HCT116 (cell line): ENCODE data around the gene GPR139. TPM values are rescaled to one million over a fixed set of nuclear protein-coding genes. Genes with fewer than 3 reads are reported as not detected.

ENCODE experiments used
- ATAC-seq: fragments of 200-7000 bp; cut with Tn5 transposase; 2 replicates; pipeline ENCODE4 v1.9.1; 2020; ENCODE audit warnings: mild to moderate bottlenecking, moderate library complexity
- BruUV-seq: library from RNA; stranded (reverse); fragments of 400-500 nt; replicated peaks from 2 replicates; lab custom pipeline; 2021; lab: Mats Ljungman, UMichigan
- CTCF ChIA-PET: fragments of 300-600 bp; sonication (Branson Sonifier 250); formaldehyde crosslinking; loops from one replicate; lab custom pipeline; 2021; ENCODE audit warnings: antibody characterized with exemption; lab: Charles Lee
- POLR2A ChIA-PET: fragments of 300-600, 350-600 bp; sonication (Branson Sonifier 250); formaldehyde crosslinking; loops from one replicate; lab custom pipeline; 2021; ENCODE audit warnings: antibody characterized with exemption; lab: Charles Lee
- RAD21 ChIA-PET, 2 experiments: fragments of 300-600 bp; sonication (Branson Sonifier 250); formaldehyde crosslinking; loops; one replicate each; lab custom pipeline; 2023; ENCODE audit warnings: low total read pairs in 2 of 2; ENCODE audit not compliant: uncharacterized antibody in 2 of 2, unreplicated experiment in 2 of 2, low non-redundant PET in 1 of 2; lab: Charles Lee
- DNase-seq: peaks from one replicate; pipeline ENCODE4 v3.0.0-alpha.2; 2010; ENCODE audit warnings: low read depth, low spot score
- H2AFZ ChIP-seq: fragments of 200-600 bp; shearing (Covaris generic), sonication (generic); 2 replicates; pipeline ENCODE4 v1.6.1; 2017; ENCODE audit warnings: low read depth, mixed run types, mixed read lengths, antibody characterized with exemption, low read length; ENCODE audit not compliant: poor library complexity, severe bottlenecking
- H3K27ac ChIP-seq: 2 replicates; pipeline ENCODE4 v1.5.1; 2012; ENCODE audit warnings: low read depth, low read length
- H3K27me3 ChIP-seq: fragments of 200-600 bp; sonication (generic); 2 replicates; pipeline ENCODE4 v1.6.1; 2016; ENCODE audit warnings: mixed run types, low read length, mixed read lengths; ENCODE audit not compliant: insufficient read depth
- H3K36me3 ChIP-seq, 2 experiments: fragments of 200-500 bp in 1 of 2; fragments of 200-600 bp in 1 of 2; sonication (Bioruptor generic) in 1 of 2; sonication (generic) in 1 of 2; 2 replicates each; pipeline versions ENCODE4 v1.5.1 to v1.6.1; 2014 to 2016; ENCODE audit warnings: low read length in 2 of 2, inconsistent platforms in 1 of 2, mixed read lengths in 1 of 2, mixed run types in 1 of 2; ENCODE audit not compliant: insufficient read depth in 2 of 2, control insufficient read depth in 1 of 2
- H3K4me1 ChIP-seq, 2 experiments: fragments of 200-600 bp in 1 of 2; sonication (generic) in 1 of 2; 2 replicates each; pipeline versions ENCODE4 v1.5.1 to v1.6.1; 2012 to 2017; ENCODE audit warnings: low read length in 2 of 2, inconsistent platforms in 1 of 2, mild to moderate bottlenecking in 1 of 2, mixed read lengths in 1 of 2, mixed run types in 1 of 2, moderate library complexity in 1 of 2; ENCODE audit not compliant: insufficient read depth in 2 of 2, control insufficient read depth in 1 of 2
- H3K4me2 ChIP-seq: fragments of 200-600 bp; sonication (generic); 2 replicates; pipeline ENCODE4 v1.6.1; 2017; ENCODE audit warnings: mixed run types, low read length, mixed read lengths
- H3K4me3 ChIP-seq, 2 experiments: fragments of 200-600 bp in 1 of 2; sonication (generic) in 1 of 2; replicated peaks in 1 of 2; 2 replicates each; pipeline ENCODE4 v1.5.1; 2011 to 2016; ENCODE audit warnings: low read length in 2 of 2, control low read depth in 1 of 2, low read depth in 1 of 2, mild to moderate bottlenecking in 1 of 2, mixed read lengths in 1 of 2, mixed run types in 1 of 2
- H3K79me2 ChIP-seq: fragments of 200-600 bp; sonication (generic); 2 replicates; pipeline ENCODE4 v1.6.1; 2017; ENCODE audit warnings: mild to moderate bottlenecking, mixed run types, low read length, moderate library complexity, mixed read lengths; ENCODE audit not compliant: insufficient read depth
- H3K9ac ChIP-seq: fragments of 200-600 bp; sonication (generic); 2 replicates; pipeline ENCODE4 v1.6.1; 2016; ENCODE audit warnings: low read length, mixed read lengths
- H3K9me2 ChIP-seq: fragments of 200-600 bp; sonication (generic), shearing (Covaris generic); 2 replicates; pipeline ENCODE4 v1.6.1; 2017; ENCODE audit warnings: mixed run types, mild to moderate bottlenecking, moderate library complexity; ENCODE audit not compliant: insufficient read depth
- H3K9me3 ChIP-seq, 2 experiments: fragments of 200-500 bp in 1 of 2; fragments of 200-600 bp in 1 of 2; sonication (Bioruptor generic) in 1 of 2; sonication (generic) in 1 of 2; 2 replicates each; pipeline ENCODE4 v1.6.1; 2014 to 2017; ENCODE audit warnings: low read length in 2 of 2, mixed read lengths in 2 of 2, inconsistent platforms in 1 of 2, low read depth in 1 of 2, mild to moderate bottlenecking in 1 of 2, mixed run types in 1 of 2, moderate library complexity in 1 of 2; ENCODE audit not compliant: control insufficient read depth in 1 of 2, insufficient read depth in 1 of 2
- H4K20me1 ChIP-seq: fragments of 200-600 bp; sonication (generic), shearing (Covaris generic); 2 replicates; pipeline ENCODE4 v1.6.1; 2017; ENCODE audit warnings: mixed run types, mild to moderate bottlenecking, moderate library complexity; ENCODE audit not compliant: insufficient read depth
- ATF3 ChIP-seq: IDR thresholded peaks from 2 replicates; pipeline ENCODE4 v1.6.1; 2012
- EGR1 ChIP-seq: IDR thresholded peaks from 2 replicates; pipeline ENCODE4 v1.6.1; 2012; ENCODE audit warnings: low read depth
- EZH2 ChIP-seq: fragments of 200-600 bp; sonication (generic); IDR thresholded peaks from 2 replicates; pipeline ENCODE4 v1.6.1; 2017; ENCODE audit warnings: antibody characterized with exemption, mixed run types
- MAX ChIP-seq: IDR thresholded peaks from 2 replicates; pipeline ENCODE4 v1.6.1; 2012
- POLR2AphosphoS5 ChIP-seq: IDR thresholded peaks from 2 replicates; pipeline ENCODE4 v1.6.1; 2011; ENCODE audit warnings: mild to moderate bottlenecking, low read depth, low read length, moderate library complexity
- RAD21 ChIP-seq: IDR thresholded peaks from 2 replicates; pipeline ENCODE4 v1.6.1; 2012; ENCODE audit warnings: low read depth, mild to moderate bottlenecking
- SIN3A ChIP-seq: IDR thresholded peaks from 2 replicates; pipeline ENCODE4 v1.6.1; 2012; ENCODE audit warnings: low read depth
- SRF ChIP-seq: IDR thresholded peaks from 2 replicates; pipeline ENCODE4 v1.6.1; 2012; ENCODE audit warnings: low read depth
- TCF7L2 ChIP-seq: IDR thresholded peaks from 2 replicates; pipeline ENCODE4 v1.7.0; 2011; ENCODE audit warnings: borderline replicate concordance, inconsistent platforms; ENCODE audit not compliant: insufficient read depth, insufficient read length; ENCODE audit errors: extremely low read depth
- YY1 ChIP-seq: IDR thresholded peaks from 2 replicates; pipeline ENCODE4 v1.6.1; 2011; ENCODE audit warnings: low read length, low read depth, moderate library complexity, mild to moderate bottlenecking; ENCODE audit not compliant: insufficient replicate concordance; ENCODE audit errors: extremely low read depth
- ZBTB33 ChIP-seq: IDR thresholded peaks from 2 replicates; pipeline ENCODE4 v1.6.1; 2011; ENCODE audit warnings: mild to moderate bottlenecking, low read length, moderate library complexity; ENCODE audit not compliant: insufficient replicate concordance; ENCODE audit errors: extremely low read depth
- intact Hi-C: fragments of 100-400 bp; cut with micrococcal nuclease; formaldehyde crosslinking; loops from 2 replicates; pipeline ENCODE4 v1.10.0; 2022
- total RNA-seq: library from RNA; stranded (reverse); gene quantifications from one replicate; pipeline ENCODE4 v1.2.1, GENCODE V29; 2021; ENCODE audit not compliant: unreplicated experiment
- TF ChIP-seq, protein P1 (sequence below): IDR thresholded peaks from 2 replicates; pipeline ENCODE4 v1.6.1; 2012; ENCODE audit warnings: low read depth

The GPR139 gene
- total RNA-seq, 1 experiment from 2014 or later = not detected

DNA sequence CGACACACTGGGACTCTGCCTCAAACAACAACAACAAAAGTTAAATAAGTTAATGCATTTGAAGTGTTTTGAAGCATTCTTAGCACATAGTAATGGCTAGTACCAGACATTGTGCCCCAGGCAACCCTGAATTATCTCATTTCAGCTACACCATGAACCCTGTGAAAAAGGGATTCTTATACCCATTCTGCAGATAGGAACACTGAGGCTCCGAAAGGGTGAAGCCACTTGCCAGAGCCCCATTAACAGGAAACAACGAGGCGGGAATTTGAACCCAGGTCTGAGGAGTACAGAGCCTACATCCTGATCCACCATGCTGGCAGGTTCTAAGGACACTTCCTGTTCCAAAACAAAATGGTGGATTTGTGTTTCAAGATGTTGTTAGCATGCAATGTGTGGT, 9.2 kb downstream of the GPR139 start:
- TF ChIP-seq EGR1 (no peak), TCF7L2 (no peak), SIN3A (no peak), SRF (no peak), YY1 (no peak), POLR2AphosphoS5 (no peak), MAX (no peak), ATF3 (no peak), EZH2 (no peak), ZBTB33 (no peak), RAD21 (no peak)
- TF ChIP-seq, protein P1, sequence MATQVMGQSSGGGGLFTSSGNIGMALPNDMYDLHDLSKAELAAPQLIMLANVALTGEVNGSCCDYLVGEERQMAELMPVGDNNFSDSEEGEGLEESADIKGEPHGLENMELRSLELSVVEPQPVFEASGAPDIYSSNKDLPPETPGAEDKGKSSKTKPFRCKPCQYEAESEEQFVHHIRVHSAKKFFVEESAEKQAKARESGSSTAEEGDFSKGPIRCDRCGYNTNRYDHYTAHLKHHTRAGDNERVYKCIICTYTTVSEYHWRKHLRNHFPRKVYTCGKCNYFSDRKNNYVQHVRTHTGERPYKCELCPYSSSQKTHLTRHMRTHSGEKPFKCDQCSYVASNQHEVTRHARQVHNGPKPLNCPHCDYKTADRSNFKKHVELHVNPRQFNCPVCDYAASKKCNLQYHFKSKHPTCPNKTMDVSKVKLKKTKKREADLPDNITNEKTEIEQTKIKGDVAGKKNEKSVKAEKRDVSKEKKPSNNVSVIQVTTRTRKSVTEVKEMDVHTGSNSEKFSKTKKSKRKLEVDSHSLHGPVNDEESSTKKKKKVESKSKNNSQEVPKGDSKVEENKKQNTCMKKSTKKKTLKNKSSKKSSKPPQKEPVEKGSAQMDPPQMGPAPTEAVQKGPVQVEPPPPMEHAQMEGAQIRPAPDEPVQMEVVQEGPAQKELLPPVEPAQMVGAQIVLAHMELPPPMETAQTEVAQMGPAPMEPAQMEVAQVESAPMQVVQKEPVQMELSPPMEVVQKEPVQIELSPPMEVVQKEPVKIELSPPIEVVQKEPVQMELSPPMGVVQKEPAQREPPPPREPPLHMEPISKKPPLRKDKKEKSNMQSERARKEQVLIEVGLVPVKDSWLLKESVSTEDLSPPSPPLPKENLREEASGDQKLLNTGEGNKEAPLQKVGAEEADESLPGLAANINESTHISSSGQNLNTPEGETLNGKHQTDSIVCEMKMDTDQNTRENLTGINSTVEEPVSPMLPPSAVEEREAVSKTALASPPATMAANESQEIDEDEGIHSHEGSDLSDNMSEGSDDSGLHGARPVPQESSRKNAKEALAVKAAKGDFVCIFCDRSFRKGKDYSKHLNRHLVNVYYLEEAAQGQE = no peak
- TF ChIP-seq, all 23 proteins: peak for 0
- Histone ChIP-seq H3K4me1 (no peaks in the 10 kb centered on the region), H3K9me2 (no peaks in the 10 kb centered on the region), H3K9me3 (no peaks in the 10 kb centered on the region), H2AFZ (no peak overlapping the region), H4K20me1 (no peaks in the 10 kb centered on the region), H3K4me3 (no peak overlapping the region), H3K27ac (no peak overlapping the region), H3K9ac (no peak overlapping the region), H3K27me3 (peaks cover 50% of the 10 kb centered on the region), H3K36me3 (no peaks in the 10 kb centered on the region), H3K79me2 (no peaks in the 10 kb centered on the region), H3K4me2 (no peak overlapping the region)
- ChIA-PET RAD21 (no interaction called here), POLR2A (no interaction called here), CTCF (no interaction called here)
- no TSS peak for BruUV-seq
- DNase-seq = no peak
- ATAC-seq = no peak
- intact Hi-C loops = no loop called here
